HG03521 (cell line): Measurements from ENCODE around the gene OR51F2.
"Not testable (repeated sequence)": the region's sequence is repeated elsewhere in the genome, so short reads cannot be mapped to it uniquely, and the experiment has no call there.

Source experiments
- ATAC-seq: cut with Tn5 transposase; IDR thresholded peaks from one replicate; pipeline ENCODE4 v1.9.1; 2021; ENCODE audit warnings: mild to moderate bottlenecking, moderate library complexity; ENCODE audit not compliant: unreplicated experiment

The OR51F2 gene, protein sequence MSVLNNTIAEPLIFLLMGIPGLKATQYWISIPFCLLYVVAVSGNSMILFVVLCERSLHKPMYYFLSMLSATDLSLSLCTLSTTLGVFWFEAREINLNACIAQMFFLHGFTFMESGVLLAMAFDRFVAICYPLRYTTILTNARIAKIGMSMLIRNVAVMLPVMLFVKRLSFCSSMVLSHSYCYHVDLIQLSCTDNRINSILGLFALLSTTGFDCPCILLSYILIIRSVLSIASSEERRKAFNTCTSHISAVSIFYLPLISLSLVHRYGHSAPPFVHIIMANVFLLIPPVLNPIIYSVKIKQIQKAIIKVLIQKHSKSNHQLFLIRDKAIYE

DNA sequence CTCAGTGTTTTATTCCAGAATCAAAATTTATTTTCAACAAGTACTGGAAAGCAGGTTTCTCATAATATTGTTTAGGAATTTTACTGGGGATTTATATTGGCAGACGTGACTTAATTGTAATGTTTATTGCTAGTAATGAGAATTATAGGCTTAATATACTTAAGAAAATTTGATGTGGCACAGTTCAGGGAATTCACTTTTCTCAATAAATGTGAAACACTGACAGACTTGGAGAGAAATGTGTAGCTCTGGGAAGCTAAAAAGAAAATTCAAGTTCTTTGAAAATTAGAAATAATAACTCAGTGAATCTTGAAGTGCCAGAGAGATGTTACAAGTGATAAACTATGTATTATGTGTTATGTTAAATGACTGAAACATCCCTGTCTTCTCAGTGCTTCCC is at the start of gene OR51F2:
Gene OR51F2, plus strand, starts transcription at position 301 of the 400 bp plus-strand sequence. CDS start 101 bp downstream, outside the sequence.
- no peak for ATAC-seq

DNA sequence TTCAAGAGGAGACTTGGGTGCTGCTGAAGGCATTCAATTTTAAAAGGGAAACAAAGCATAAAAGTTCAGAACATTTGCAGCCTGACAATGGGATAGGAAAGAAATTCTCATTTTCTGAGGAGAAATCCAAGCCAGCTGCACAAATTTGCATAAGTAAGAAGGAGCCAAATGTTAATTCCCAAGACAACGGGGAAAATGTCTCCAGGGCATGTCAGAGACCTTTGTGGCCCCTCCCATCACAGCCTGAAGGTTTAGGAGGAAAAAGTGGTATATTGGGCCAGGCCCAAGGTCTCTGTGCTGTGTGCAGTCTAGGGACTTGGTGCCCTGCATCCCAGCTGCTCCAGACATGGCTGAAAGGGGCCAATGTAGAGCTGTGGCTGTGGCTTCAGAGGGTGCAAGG is 38.7 kb upstream of the OR51F2 start:
- ATAC-seq, result no peak

DNA sequence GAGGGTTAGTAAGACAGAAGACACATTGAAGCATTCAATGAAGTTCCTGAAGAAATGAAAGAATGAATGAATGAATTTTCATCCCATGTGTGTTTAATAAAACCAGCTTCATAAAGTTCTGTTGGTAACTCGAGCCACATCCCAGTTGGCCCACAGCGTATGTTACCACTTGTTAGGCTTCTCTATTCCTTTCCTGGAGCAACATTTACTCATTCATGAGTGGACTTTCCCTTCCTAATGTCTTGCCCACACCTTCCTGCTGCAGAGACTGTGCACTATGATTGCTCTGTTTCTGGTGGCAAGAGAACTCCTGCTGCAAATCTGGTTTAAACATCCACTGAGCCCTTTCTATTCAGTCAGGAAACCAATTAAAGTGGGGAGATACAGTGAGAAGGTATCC is 23.9 kb upstream of the OR51F2 start:
- no peak for ATAC-seq

DNA sequence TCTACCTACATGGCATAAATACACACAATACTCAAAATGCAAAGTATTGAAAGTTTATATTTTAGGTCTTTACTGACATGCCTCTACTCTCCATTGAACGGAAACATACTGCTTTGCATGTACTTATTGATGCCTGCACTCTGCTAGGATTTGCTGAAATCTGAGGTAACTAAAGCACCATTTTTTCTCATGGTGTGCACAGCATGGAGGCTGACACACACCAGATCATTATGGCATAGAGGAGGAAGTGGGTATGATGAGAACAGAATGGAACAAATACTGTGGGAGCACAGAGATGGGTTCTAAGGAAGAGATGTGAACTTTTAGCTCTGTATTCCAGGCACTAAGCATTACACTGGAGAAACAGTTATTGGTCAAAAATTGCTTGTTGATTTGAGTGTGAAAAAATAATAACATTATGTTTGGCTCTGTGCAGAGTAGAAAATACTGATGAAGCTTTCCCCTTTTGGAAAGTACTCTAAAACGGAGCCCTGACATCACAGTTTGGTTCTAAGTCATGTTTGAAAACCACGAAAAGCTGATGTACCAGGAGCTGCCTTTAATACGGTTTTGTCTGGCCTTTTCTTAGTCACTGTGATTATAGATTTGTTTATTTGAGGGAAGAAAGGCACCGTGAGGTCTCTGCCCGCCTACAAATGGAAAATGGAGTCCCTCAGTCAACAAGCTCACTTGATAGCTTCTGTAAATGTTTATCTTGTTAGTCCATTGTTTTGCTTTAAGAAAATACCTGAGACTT is 22.5 kb upstream of the OR51F2 start:
- no peak for ATAC-seq

DNA sequence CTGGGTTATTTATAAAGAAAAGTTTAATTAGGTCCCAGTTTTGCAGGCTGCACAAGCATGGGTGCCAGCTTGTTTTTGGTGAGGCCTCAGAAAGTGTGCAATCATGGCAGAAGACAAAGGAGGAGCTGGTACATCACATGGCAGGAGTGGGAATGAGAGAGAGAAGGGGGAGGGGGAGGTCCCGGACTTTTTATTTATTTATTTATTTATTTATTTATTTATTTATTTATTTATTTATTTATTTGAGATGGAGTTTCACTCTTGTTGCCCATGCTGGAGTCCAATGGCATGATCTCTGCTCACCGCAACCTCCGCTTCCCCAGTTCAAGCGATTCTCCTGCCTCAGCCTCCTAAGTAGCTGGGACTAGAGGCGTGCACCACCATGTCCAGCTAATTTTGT is 19.8 kb upstream of the OR51F2 start:
- not testable (repeated sequence) for ATAC-seq

DNA sequence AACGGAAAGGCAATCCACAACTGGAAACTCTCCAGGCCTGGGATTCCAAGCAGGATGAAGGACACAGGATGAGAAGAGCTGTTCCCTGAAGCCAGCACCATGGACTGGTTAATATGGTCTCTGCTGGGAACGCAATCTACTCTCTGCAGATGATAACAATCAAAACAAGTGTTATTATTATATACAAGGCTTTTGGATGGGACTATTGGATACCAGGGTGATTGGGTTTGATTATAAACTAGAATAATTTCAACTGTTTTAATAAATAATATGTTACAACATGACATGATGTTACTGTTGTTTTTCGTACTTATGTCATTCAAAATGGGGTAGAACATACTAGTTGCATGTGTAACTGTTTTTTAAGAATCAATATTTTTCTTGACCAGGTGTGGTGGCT is 16.8 kb upstream of the OR51F2 start, which contains the start of gene OR52R1:
Gene OR52R1, minus strand, starts transcription at position 101 of the 400 bp plus-strand sequence. Its CDS starts 0 bp downstream, at position 101.
- no peak for ATAC-seq

DNA sequence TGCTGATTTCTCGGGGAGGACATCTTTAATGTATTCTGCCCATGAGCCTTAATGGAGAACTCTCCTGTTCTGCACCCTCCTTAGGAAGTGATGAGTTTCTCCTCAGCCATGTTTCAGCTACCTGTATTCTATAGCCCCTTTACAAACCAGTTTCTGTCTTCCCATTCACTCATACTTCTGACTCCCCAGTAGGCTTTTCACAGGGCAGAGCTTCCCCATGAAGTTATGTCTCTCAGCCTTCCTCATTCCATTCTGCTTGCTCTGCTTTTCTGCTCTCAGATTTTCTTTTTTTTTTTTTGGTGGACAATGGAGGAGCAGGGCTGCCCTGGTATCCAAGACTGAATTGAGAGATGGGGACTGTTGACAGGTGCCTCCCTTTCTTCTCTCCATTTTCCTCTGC is 12.6 kb upstream of the OR51F2 start:
- no peak for ATAC-seq

DNA sequence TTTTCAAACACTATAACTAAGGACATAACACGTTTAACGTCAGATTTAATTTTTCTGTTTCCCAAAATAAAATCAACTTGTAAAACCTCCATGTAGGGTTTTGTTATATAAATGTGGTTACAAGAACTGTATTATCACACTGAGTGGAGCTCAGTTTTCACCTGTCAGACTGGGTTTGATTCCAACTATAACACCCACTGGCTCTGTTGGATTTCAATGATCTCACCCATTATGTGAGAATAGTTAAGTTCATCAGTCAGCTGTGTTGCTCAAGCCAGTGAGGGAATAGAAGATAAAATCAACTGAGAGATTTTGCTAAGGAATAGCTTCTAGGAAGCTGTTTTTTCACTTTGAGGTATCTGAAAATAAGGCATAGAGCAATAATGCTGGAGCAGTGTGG is 11.9 kb upstream of the OR51F2 start:
- ATAC-seq, result no peak

DNA sequence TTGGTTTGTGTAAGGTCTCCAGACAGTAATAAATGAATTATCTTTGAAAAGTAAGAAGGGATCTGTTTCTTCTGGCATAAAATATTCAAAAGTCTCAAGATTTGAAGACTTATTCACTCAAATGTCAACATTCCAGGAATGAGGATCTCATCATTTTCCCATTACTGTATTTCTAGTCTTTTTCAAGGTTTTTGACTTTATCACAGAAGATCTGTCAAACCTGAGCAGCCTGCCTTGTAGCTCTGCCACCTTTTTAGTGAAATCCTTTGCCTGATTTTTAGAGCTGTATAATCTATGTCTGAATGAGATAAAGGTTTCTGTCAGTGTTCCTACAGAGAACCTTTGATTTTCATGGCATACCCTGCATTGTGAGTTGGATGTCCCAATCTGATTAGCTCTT is 4.0 kb downstream of the OR51F2 start:
- no peak for ATAC-seq

DNA sequence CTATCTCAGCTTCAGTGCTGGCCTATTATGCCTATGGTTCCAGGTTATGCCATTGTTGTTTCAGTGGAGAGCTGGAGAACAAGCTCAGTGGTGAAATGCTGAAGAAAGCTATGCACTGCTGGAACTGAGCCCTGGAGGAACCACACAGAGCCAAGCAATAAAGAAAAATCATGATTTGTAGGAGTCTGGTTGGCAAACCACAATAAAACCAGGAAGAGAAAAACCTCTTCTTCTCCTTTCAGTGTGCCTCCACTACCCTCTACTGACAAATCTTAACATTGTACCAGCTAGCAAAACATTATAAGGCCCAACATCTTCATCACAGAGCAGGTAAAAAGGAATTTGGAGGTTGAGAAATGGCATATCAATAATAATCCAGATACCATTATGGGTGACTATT is 5.3 kb downstream of the OR51F2 start:
- ATAC-seq, result no peak

DNA sequence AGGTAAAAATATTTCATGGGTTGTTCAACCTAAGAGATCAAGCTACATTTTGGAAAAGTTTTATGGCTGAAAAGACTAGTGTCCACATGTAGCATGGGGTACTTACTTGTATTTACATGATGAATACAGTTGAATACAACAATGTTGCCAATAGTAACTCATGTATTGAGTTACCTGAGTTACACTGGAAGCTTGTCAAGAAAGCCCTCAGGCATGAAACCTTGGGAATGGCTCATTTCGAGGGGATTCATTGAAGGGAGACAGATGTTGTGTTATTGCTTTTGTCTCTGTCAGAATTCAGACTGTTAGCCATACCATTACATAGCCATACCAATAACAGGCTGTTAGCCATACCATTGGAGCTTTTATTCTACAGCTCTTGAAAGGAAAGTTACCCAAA is 9.2 kb downstream of the OR51F2 start:
- no peak for ATAC-seq

DNA sequence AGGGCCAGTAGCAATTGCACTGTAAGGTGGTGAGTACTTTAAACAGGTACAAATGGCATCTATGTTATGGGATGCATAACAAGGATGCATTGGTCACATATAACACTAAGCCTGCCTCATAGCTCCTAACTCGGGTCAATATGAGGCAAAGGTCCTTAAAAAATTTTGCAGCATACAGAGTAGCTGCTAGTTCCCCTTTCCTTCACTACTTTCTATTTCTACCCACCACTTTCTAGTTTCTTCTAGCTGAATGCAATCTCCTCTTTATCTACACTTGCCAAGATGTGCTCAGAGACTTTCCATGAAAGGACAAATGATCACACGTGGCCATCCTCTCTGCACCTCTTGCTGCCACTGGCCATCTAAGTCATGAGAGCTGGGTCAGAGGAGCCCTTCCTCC is 9.8 kb downstream of the OR51F2 start:
- ATAC-seq, result no peak

DNA sequence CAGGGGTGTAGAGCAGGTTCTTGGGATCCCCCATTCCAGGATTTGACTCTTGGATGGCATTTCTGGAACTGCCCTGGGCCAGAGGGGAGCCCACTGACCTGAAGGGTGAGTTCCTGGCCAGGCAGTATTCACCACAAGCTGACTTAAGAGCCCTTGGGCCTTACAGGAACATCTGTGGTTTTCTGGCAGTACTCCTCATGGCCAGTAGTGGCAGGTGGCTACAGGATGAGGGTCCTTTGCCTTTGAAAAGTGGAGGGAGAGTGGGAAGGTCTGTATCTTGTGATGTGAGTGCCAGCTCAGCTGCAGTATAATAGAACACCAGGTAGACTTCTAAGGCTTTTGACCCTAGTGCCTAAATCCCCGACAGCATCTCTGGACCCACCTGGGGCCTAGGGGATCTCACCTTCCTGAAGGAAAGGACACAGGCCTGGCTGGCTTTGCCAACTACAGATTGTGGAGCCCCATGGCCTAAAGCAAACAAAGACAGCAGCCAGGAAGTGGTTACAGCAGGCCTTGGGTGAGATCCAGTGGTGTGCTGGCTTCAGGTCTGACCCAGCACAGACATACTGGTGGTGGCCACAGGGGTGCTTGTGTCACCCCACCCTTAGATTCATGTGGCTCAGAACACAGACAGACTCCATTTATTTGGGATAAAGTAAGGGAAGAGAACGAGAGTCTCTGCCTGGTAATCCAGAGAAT is 18.9 kb downstream of the OR51F2 start:
- ATAC-seq, result no peak

DNA sequence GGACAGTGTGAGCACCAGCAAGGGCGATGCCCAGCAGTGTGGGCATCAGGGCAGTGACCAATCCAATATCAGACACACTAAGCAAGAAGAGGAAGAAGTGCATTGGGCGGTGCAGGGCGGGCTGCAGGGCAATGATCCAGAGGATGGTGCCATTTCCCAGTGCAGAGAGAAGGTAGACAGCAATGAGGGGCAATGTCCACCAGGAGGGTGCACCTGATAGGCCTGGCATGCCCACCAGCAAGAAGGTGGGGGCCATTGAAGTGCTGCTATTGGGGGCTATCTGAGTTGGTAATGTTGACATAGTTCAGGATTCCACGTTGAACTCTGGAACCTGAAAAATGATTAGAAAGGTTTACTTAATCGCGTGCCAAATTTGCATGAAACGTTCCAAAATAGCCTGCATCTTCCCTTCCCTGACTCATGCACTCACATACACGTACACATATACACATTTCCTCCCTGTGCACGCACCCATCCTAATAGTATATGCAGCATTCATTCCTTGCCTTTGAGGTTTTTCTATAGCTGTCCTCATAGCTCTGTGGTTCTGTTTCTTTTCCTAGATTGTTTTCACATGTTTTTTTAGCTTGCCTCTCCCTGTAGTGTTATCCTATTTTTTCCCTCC is 27.9 kb downstream of the OR51F2 start, which contains the start of gene OR51S1:
Gene OR51S1, minus strand, starts transcription at position 301 of the 625 bp plus-strand sequence. Its CDS starts 0 bp downstream, at position 301.
- ATAC-seq, result no peak

DNA sequence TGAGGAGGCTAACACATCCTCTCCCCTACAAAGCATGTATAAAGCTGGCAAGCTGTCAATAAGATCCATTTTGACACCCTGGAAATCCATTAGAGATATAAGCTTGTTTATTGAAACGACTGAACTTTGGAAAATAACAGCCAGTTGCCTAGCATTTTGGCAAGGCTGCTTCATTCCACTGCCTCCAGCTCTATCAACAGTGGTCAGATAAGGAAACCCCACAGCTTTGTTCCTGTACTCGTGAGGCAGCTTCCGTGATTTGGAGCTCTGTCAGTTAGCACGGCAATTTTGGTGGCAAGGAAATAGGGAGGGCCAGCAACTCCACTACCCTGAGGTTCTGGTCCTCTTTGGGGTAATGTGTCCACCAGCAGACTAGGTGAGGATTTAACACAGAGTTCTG is 29.9 kb downstream of the OR51F2 start:
- ATAC-seq, result no peak

DNA sequence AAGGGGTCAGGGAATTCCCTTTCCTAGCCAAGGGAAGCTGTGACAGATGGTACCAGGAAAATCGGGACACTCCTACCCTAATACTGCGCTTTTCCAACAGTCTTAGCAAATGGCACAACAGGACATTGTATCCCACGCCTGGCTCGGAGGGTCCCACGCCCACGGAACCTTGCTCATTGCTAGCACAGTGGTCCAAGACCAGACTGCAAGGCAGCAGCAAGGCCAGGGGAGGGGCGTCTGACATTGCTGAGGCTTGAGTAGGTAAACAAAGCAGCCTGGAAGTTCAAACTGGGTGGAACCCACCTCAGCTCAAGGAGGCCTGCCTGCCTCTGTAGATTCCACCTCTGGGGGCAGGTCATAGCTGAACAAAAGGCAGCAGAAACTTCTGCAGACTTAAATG is 33.2 kb downstream of the OR51F2 start:
- ATAC-seq, result not testable (repeated sequence)

DNA sequence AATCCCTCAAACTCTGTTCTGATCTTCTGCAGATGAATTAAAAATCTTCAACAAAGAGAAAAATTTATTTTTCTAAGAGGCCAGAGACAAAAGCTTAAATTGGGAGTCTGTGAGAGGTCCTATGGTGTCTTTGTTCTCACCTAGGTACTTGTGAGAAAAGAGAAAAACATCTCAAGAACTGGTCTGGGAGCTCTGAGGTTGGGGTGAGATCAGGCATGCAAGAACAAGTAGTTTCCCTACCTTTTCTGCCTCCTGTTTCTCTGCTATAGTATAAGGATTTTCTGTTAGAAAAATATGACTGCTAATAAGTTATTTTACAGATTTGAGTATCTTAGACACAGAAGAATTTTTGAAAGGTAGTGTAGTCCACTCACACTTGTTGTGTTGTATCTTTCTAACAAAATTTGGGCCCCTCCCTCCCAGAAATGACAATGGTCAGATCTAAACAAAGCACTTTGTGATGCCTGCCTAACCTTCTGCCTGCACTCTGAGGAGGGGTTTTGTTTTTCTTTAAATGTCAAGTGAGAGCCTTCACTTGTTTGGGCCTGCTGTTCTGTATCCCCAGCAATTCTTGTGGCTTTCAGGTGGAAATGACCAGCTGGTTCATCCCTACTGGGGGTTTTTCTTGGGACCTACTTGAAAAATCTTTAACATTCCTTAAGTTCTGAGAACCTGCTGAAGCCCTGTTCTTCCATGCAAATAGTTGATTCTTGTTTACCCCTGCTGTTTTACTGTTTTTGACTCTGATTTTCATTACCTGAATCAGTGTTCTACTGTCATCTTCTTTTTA is 41.5 kb downstream of the OR51F2 start:
- no peak for ATAC-seq

DNA sequence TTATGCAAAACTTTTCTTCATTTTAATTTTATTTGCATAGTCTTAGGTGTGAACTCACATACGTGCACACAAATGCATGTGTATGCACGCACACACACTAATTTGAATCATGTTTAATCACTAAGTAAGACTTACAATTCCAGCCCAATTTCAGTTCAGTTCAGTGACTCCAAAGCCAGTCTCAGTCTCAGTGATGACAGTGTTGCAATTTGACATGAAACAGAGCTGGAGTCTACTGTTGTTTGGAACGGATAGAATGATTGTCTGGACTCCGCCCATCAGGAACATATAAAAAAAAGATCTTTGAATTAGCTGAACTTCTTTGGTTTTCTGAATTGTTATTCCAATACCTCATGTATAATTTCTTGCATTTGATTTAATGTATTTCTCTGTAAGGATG is 42.8 kb downstream of the OR51F2 start:
- ATAC-seq, result no peak

DNA sequence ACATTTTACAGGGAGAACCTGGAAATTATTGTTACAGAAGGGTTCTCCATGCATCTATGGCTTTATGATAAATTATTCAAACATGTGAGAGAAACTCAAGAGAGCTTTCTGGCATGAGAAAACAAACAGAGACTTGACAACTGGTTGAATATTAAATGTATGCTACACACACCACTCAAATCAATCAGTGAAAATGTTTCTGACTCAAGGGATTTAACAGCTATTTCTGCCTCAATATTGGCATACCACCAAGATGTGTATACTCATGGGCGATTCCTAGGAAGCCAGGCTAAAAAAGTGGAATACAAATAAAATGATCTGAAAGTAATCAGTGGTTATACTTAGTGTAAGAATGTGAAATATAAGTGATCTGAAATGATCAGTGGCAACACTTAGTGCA is 44.7 kb downstream of the OR51F2 start:
- ATAC-seq, result no peak
